CD4-positive, alpha-beta T cell (primary cell): ENCODE results near the gene CERK. TPM values are rescaled to one million over a fixed set of nuclear protein-coding genes. Genes with fewer than 3 reads are reported as not detected.

Experiments used
- ATAC-seq: fragments of 200-7000 bp; cut with Tn5 transposase; one replicate; pipeline ENCODE4 v1.10.0; 2022; ENCODE audit warnings: mild to moderate bottlenecking; ENCODE audit not compliant: poor library complexity
- CTCF ChIA-PET: fragments of 350-600 bp; sonication (Branson Sonifier 250); formaldehyde crosslinking; loops from one replicate; lab custom pipeline; 2021; ENCODE audit warnings: antibody characterized with exemption, inconsistent platforms; lab: Charles Lee
- POLR2A ChIA-PET: fragments of 350-600 bp; sonication (Branson Sonifier 250); formaldehyde crosslinking; loops from one replicate; lab custom pipeline; 2021; ENCODE audit warnings: antibody characterized with exemption, inconsistent platforms; lab: Charles Lee
- DNase-seq, 14 experiments: peaks; one replicate each; pipeline ENCODE4 v3.0.0-alpha.2; 2013 to 2020; ENCODE audit warnings: mixed read lengths in 2 of 14
- H3K27ac ChIP-seq, 2 donors: one replicate each; pipeline versions ENCODE4 v1.5.1 to v1.7.0; 2013; ENCODE audit warnings: low read length in 2 of 2, low read depth in 1 of 2, mild to moderate bottlenecking in 1 of 2
- H3K27me3 ChIP-seq, 2 experiments: 1 replicate in 1 of 2; 2 replicates in 1 of 2; pipeline versions ENCODE4 v1.6.1 to v1.7.0; 2013; ENCODE audit warnings: low read length in 2 of 2, control low read depth in 1 of 2, mild to moderate bottlenecking in 1 of 2, moderate library complexity in 1 of 2; ENCODE audit not compliant: insufficient read depth in 2 of 2, control insufficient read depth in 1 of 2
- H3K36me3 ChIP-seq: one replicate; pipeline ENCODE4 v1.6.1; 2013; ENCODE audit warnings: low read length, control low read depth; ENCODE audit not compliant: insufficient read depth
- H3K4me1 ChIP-seq: one replicate; pipeline ENCODE4 v1.6.1; 2013; ENCODE audit warnings: low read length, control low read depth; ENCODE audit not compliant: insufficient read depth
- H3K4me3 ChIP-seq: one replicate; pipeline ENCODE4 v1.5.1; 2013; ENCODE audit warnings: mild to moderate bottlenecking, low read length, moderate library complexity
- H3K9me3 ChIP-seq, 2 experiments: 1 replicate in 1 of 2; 2 replicates in 1 of 2; pipeline versions ENCODE4 v1.6.1 to v1.7.0; 2013; ENCODE audit warnings: low read length in 2 of 2, mild to moderate bottlenecking in 2 of 2, control low read depth in 1 of 2, moderate library complexity in 1 of 2; ENCODE audit not compliant: control insufficient read depth in 1 of 2, insufficient read depth in 1 of 2
- H3K27ac Mint-ChIP-seq: one replicate; pipeline ENCODE4 v1.8.0; 2020; ENCODE audit warnings: mixed read lengths
- H3K27me3 Mint-ChIP-seq: one replicate; pipeline ENCODE4 v1.8.0; 2021; ENCODE audit warnings: mixed read lengths
- H3K36me3 Mint-ChIP-seq: one replicate; pipeline ENCODE4 v1.8.0; 2021; ENCODE audit warnings: low read depth, mixed read lengths
- H3K4me1 Mint-ChIP-seq: one replicate; pipeline ENCODE4 v1.8.0; 2021; ENCODE audit warnings: low read depth, mixed read lengths
- H3K4me3 Mint-ChIP-seq: one replicate; pipeline ENCODE4 v1.8.0; 2020; ENCODE audit warnings: mild to moderate bottlenecking, mixed read lengths
- H3K9me3 Mint-ChIP-seq: one replicate; pipeline ENCODE4 v1.8.0; 2020; ENCODE audit warnings: mixed read lengths
- intact Hi-C, 2 experiments: fragments of 100-400 bp; cut with DNase I in 1 of 2; cut with micrococcal nuclease in 1 of 2; formaldehyde crosslinking; loops; one replicate each; pipeline versions ENCODE4 v1.15.1 to v1.9.0; 2023 to 2025; cut with DNase I, micrococcal nuclease
- total RNA-seq, 174 experiments: library from RNA in 2 of 174; stranded (reverse) in 2 of 174; gene quantifications; one replicate each; pipeline ENCODE4 v1.2.3 and lab custom pipeline; 2021 to 2026
- TF ChIP-seq, protein P1 (sequence below): fragments of 200-600 bp; IDR thresholded peaks from one replicate; pipeline ENCODE4 v1.8.0; 2022; ENCODE audit warnings: antibody characterized with exemption, mild to moderate bottlenecking

The CERK gene
- total RNA-seq, 2 experiments from 2014 or later: 84.6 to 88.5 TPM

- Histone ChIP-seq H3K9me3 (no peaks in the 10 kb centered on the region), H3K36me3 (peaks cover 7% of the 10 kb centered on the region), H3K4me3 (peak overlapping the region; percentile 60), H3K27me3 (no peaks in the 10 kb centered on the region), H3K4me1 (peaks cover 54% of the 10 kb centered on the region), H3K27ac (peak overlapping the region; percentile 34 to 57)
- ChIA-PET POLR2A (no interaction called here), CTCF (interaction anchor here (1.2 kb wide), 1 partner anchor 110 kb away, joined by 6 read pairs; no protein-coding TSS in a partner anchor)
- Mint-ChIP-seq H3K36me3 (peaks cover 8% of the 10 kb centered on the region), H3K4me3 (peak overlapping the region; percentile 86), H3K27me3 (no peaks in the 10 kb centered on the region), H3K4me1 (peaks cover 21% of the 10 kb centered on the region), H3K27ac (peak overlapping the region; percentile 98), H3K9me3 (no peaks in the 10 kb centered on the region)
- TF ChIP-seq, protein P1, sequence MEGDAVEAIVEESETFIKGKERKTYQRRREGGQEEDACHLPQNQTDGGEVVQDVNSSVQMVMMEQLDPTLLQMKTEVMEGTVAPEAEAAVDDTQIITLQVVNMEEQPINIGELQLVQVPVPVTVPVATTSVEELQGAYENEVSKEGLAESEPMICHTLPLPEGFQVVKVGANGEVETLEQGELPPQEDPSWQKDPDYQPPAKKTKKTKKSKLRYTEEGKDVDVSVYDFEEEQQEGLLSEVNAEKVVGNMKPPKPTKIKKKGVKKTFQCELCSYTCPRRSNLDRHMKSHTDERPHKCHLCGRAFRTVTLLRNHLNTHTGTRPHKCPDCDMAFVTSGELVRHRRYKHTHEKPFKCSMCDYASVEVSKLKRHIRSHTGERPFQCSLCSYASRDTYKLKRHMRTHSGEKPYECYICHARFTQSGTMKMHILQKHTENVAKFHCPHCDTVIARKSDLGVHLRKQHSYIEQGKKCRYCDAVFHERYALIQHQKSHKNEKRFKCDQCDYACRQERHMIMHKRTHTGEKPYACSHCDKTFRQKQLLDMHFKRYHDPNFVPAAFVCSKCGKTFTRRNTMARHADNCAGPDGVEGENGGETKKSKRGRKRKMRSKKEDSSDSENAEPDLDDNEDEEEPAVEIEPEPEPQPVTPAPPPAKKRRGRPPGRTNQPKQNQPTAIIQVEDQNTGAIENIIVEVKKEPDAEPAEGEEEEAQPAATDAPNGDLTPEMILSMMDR: no peak
- ATAC-seq (peak; percentile 22), DNase-seq (peak in 6 of 14 experiments; percentile 7 to 49 (median 34))
- intact Hi-C loops: loop anchor here (1.0 to 5.0 kb wide), 7 partner anchors 13 to 129 kb away; partner anchors contain the start of genes CERK (in 1 of the 2) and TBC1D22A (in 1 of the 2)
Measured at GRCh38 chr22:46673662-46674236, 64.3 kb downstream of the CERK start.

DNA sequence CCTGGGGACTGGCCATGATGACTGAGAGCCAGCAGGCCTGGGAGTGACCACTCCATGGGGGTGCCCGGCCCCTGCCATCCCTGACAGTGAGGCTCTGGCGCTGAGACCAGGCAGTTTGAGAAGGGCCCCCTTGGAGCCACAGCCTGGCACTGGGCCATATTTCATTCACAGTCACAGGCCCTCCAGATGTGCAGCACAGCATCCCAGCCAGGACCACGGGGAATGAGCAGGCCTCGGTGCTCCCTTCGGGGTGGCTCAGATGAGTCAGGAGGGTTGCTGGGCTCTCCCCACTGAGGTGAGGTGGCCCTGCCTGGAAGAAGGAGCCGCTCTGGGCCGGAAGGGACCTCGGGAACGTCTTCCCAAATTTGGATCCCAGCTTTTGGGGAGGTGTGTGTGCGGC, 64.8 kb downstream of the CERK start:
- H3K9me3 ChIP-seq: no peaks in the 10 kb centered on the region
- Mint-ChIP-seq H3K4me3 (no peak overlapping the region), H3K4me1 (peaks cover 21% of the 10 kb centered on the region), H3K27ac (peak overlapping the region; percentile 98), H3K27me3 (no peaks in the 10 kb centered on the region), H3K36me3 (peaks cover 9% of the 10 kb centered on the region), H3K9me3 (no peaks in the 10 kb centered on the region)
- ATAC-seq (no peak), DNase-seq (no peak)
- peak overlapping the region; percentile 1 to 57 for H3K27ac ChIP-seq
- H3K4me1 ChIP-seq: peaks cover 54% of the 10 kb centered on the region
- no peaks in the 10 kb centered on the region for H3K27me3 ChIP-seq
- peaks cover 5% of the 10 kb centered on the region for H3K36me3 ChIP-seq
- intact Hi-C loops: loop anchor here (5.0 kb wide), 2 partner anchors 96 to 129 kb away; no protein-coding TSS in a partner anchor
- TF ChIP-seq, protein P1: no peak
- POLR2A ChIA-PET: no interaction called here
- CTCF ChIA-PET: interaction anchor here (1.2 kb wide), 1 partner anchor 110 kb away, joined by 6 read pairs; no protein-coding TSS in a partner anchor
- H3K4me3 ChIP-seq: no peak overlapping the region

- ChIA-PET POLR2A (no interaction called here), CTCF (no interaction called here)
- intact Hi-C loops: loop anchor here (5.0 kb wide), 2 partner anchors 95 to 130 kb away; no protein-coding TSS in a partner anchor
- H3K27me3 Mint-ChIP-seq: no peaks in the 10 kb centered on the region
- DNase-seq (no peak), ATAC-seq (no peak)
- Histone ChIP-seq H3K9me3 (no peaks in the 10 kb centered on the region), H3K36me3 (peaks cover 1% of the 10 kb centered on the region), H3K27me3 (no peaks in the 10 kb centered on the region), H3K4me1 (peaks cover 50% of the 10 kb centered on the region), H3K27ac (no peak overlapping the region), H3K4me3 (no peak overlapping the region)
- H3K27ac Mint-ChIP-seq: peak overlapping the region; percentile 98
- no peak overlapping the region for H3K4me3 Mint-ChIP-seq
- TF ChIP-seq, protein P1: no peak
- no peaks in the 10 kb centered on the region for H3K9me3 Mint-ChIP-seq
- H3K4me1 Mint-ChIP-seq: peaks cover 21% of the 10 kb centered on the region
- H3K36me3 Mint-ChIP-seq: peaks cover 9% of the 10 kb centered on the region
Measured at GRCh38 chr22:46672731-46673130, 65.3 kb downstream of the CERK start.
